ENCODE results near the gene CAPS.

CAPS gene

DNA sequence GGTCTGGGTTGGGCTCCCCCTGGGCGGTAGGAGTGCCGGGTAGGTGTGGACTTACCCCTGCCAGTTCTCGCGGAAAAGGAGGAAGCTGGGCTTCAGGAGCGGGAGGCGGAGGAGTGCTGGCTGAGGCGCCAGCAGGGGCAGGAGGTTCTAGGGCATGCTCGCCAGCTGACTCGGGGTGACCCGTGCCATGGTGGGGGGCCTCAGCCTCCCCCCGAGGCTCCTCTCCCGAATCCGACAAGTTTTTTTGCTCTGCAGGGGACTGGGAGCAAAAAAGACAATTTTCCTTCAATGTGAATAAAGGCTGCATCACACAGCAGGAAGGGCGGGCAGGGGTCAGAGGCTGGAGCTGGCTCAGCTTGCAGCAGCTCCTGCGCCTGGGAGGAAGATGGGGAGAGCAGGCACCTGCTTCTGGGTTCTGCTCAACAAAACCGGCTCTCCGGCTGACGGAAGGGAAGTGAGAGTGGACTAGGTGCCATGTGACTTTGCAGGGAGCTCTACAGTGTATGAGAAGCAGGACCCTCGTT is 37.3 kb downstream of the CAPS start:
- peak; percentile 66 for TF ChIP-seq SPI1 (IDR thresholded peaks at IDR 0.05; ENCODE audit: borderline replicate concordance, low read depth)
- TF ChIP-seq, protein P1, sequence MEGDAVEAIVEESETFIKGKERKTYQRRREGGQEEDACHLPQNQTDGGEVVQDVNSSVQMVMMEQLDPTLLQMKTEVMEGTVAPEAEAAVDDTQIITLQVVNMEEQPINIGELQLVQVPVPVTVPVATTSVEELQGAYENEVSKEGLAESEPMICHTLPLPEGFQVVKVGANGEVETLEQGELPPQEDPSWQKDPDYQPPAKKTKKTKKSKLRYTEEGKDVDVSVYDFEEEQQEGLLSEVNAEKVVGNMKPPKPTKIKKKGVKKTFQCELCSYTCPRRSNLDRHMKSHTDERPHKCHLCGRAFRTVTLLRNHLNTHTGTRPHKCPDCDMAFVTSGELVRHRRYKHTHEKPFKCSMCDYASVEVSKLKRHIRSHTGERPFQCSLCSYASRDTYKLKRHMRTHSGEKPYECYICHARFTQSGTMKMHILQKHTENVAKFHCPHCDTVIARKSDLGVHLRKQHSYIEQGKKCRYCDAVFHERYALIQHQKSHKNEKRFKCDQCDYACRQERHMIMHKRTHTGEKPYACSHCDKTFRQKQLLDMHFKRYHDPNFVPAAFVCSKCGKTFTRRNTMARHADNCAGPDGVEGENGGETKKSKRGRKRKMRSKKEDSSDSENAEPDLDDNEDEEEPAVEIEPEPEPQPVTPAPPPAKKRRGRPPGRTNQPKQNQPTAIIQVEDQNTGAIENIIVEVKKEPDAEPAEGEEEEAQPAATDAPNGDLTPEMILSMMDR (IDR thresholded peaks at IDR 0.05; ENCODE audit: insufficient read depth, low read length) = no peak
- no peak overlapping the region for H3K27ac ChIP-seq (replicated peaks)
- no peak overlapping the region for H3K4me3 ChIP-seq (replicated peaks; ENCODE audit: insufficient read depth, low read length)
- no peaks in the 10 kb centered on the region for H3K27me3 ChIP-seq (ENCODE audit: insufficient read depth, poor library complexity, severe bottlenecking)
- DNase-seq (ENCODE audit: low read depth in 1 of 2, low spot score in 1 of 2) = peak; percentile 51 to 64

DNA sequence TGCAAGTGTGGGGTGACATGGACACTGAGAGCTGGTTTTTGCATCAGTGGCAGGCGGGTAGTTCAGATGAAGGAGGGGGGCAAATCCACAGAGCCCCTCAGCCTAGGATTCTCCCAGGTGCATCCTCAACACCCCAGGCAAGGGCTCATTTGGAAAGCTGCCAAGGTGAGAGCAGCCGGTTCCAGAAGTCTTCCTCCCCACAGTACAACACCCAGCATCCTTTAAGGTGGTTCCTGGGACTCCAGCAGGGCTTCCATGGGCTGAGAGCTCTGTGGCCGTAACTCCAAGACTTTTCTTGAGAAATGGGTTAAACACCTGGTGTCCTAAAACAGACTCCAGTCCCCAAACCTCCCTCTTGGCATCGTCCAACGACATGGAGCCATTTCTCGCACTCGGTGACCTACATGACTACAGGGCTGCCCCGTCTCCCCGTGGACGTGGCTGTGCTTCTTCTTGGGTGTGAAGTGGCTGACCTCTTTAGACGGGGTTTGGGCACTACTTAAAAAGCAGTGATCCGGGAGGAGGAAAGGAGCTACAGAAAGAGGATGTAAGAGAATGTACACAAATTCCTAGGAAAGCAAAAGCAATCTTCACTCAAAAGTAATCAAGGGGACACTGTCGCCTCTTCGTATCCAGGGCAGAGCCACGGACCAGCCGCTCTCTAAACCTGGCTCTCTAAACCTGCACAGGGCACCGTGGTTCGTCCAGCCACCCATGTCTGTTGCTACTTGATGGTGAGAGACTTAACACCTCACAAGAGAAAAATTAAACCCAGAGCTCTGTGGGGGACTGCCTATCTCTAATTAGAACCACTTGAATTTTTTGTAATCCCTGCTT is 38.4 kb downstream of the CAPS start:
- TF ChIP-seq POLR2AphosphoS5 (IDR thresholded peaks at IDR 0.05; ENCODE audit: low read depth) = no peak
- TF ChIP-seq GABPA (IDR thresholded peaks at IDR 0.05; ENCODE audit: low read depth) = no peak
- TF ChIP-seq, protein P1 (IDR thresholded peaks at IDR 0.05; ENCODE audit: insufficient read depth, low read length) = no peak
- TF ChIP-seq, protein P2, sequence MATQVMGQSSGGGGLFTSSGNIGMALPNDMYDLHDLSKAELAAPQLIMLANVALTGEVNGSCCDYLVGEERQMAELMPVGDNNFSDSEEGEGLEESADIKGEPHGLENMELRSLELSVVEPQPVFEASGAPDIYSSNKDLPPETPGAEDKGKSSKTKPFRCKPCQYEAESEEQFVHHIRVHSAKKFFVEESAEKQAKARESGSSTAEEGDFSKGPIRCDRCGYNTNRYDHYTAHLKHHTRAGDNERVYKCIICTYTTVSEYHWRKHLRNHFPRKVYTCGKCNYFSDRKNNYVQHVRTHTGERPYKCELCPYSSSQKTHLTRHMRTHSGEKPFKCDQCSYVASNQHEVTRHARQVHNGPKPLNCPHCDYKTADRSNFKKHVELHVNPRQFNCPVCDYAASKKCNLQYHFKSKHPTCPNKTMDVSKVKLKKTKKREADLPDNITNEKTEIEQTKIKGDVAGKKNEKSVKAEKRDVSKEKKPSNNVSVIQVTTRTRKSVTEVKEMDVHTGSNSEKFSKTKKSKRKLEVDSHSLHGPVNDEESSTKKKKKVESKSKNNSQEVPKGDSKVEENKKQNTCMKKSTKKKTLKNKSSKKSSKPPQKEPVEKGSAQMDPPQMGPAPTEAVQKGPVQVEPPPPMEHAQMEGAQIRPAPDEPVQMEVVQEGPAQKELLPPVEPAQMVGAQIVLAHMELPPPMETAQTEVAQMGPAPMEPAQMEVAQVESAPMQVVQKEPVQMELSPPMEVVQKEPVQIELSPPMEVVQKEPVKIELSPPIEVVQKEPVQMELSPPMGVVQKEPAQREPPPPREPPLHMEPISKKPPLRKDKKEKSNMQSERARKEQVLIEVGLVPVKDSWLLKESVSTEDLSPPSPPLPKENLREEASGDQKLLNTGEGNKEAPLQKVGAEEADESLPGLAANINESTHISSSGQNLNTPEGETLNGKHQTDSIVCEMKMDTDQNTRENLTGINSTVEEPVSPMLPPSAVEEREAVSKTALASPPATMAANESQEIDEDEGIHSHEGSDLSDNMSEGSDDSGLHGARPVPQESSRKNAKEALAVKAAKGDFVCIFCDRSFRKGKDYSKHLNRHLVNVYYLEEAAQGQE (IDR thresholded peaks at IDR 0.05; ENCODE audit: insufficient replicate concordance, low read depth) = no peak
- TF ChIP-seq SPI1 (IDR thresholded peaks at IDR 0.05; ENCODE audit: borderline replicate concordance, low read depth) = no peak
- Histone ChIP-seq H3K27me3 (ENCODE audit: insufficient read depth, poor library complexity, severe bottlenecking) (no peaks in the 10 kb centered on the region), H3K27ac (replicated peaks) (no peak overlapping the region), H3K4me3 (replicated peaks; ENCODE audit: insufficient read depth, low read length) (no peak overlapping the region)
- DNase-seq (ENCODE audit: low read depth in 1 of 2, low spot score in 1 of 2) = no peak

DNA sequence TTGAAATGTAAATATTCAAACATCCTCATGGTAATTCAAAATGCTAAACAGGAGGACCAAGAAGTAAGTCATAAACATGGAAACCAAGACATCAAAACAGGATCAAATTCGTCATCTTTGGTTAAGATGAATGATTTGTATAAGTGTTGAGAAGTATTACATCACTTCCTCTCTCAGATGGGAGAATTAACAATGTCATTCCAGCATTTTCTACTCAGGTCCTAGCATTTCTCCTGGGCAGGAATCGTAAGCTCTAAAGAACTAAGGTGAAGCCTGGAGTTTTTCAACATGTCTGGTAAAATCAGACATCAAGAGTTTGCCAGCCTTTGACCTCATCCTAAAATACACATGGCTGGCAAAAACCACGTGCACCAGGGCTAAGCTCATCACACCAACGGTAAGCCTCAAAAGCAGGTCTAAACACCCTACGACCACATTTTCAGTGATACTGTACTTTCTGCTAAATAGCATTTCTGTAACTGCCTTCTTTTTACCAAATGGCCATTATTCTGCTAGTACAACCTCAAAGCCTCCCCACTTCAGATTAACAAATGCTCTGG is 39.1 kb downstream of the CAPS start:
- Histone ChIP-seq H3K27me3 (ENCODE audit: insufficient read depth, poor library complexity, severe bottlenecking) (no peaks in the 10 kb centered on the region), H3K27ac (replicated peaks) (no peak overlapping the region), H3K4me3 (replicated peaks; ENCODE audit: insufficient read depth, low read length) (no peak overlapping the region)
- DNase-seq (ENCODE audit: low read depth in 1 of 2, low spot score in 1 of 2) = no peak
- TF ChIP-seq SPI1 (IDR thresholded peaks at IDR 0.05; ENCODE audit: borderline replicate concordance, low read depth) (peak; percentile 34; the same call in 1 of the 2 replicates), GABPA (IDR thresholded peaks at IDR 0.05; ENCODE audit: low read depth) (no peak), POLR2AphosphoS5 (IDR thresholded peaks at IDR 0.05; ENCODE audit: low read depth) (no peak)
- TF ChIP-seq, protein P2 (IDR thresholded peaks at IDR 0.05; ENCODE audit: insufficient replicate concordance, low read depth) = no peak
- TF ChIP-seq, protein P1 (IDR thresholded peaks at IDR 0.05; ENCODE audit: insufficient read depth, low read length) = no peak
